Esophagus (tissue), 2 donors: ENCODE measurements around the gene ABCA4. TPM values are rescaled to one million over a fixed set of nuclear protein-coding genes. Genes with fewer than 3 reads are reported as not detected.
"Not testable (repeated sequence)": the region's sequence is repeated elsewhere in the genome, so short reads cannot be mapped to it uniquely, and the experiment has no call there.

Source experiments
- H3K27ac ChIP-seq, 2 donors: one replicate each; pipeline ENCODE4 v1.5.1; 2013; ENCODE audit warnings: low read depth in 2 of 2, mild to moderate bottlenecking in 2 of 2, inconsistent platforms in 1 of 2, low read length in 1 of 2, moderate library complexity in 1 of 2
- H3K27me3 ChIP-seq, 2 donors: one replicate each; pipeline ENCODE4 v1.6.1; 2013; ENCODE audit warnings: low read length in 2 of 2, control low read depth in 1 of 2, mild to moderate bottlenecking in 1 of 2; ENCODE audit not compliant: insufficient read depth in 2 of 2, control insufficient read depth in 1 of 2
- H3K36me3 ChIP-seq, 2 donors: one replicate each; pipeline ENCODE4 v1.6.1; 2013; ENCODE audit warnings: low read length in 1 of 2; ENCODE audit not compliant: control insufficient read depth in 2 of 2, insufficient read depth in 2 of 2
- H3K4me1 ChIP-seq, 2 donors: one replicate each; pipeline ENCODE4 v1.6.1; 2013; ENCODE audit warnings: low read length in 1 of 2; ENCODE audit not compliant: control insufficient read depth in 2 of 2, insufficient read depth in 2 of 2
- H3K4me3 ChIP-seq, 2 donors: one replicate each; pipeline ENCODE4 v1.5.1; 2013; ENCODE audit warnings: low read length in 2 of 2, mild to moderate bottlenecking in 2 of 2, low read depth in 1 of 2, moderate library complexity in 1 of 2
- H3K9me3 ChIP-seq, 2 donors: one replicate each; pipeline ENCODE4 v1.6.1; 2013; ENCODE audit warnings: mild to moderate bottlenecking in 2 of 2, low read depth in 1 of 2, low read length in 1 of 2, moderate library complexity in 1 of 2; ENCODE audit not compliant: control insufficient read depth in 2 of 2, insufficient read depth in 1 of 2
- WGBS, 2 donors: extraction: QIAGEN DNeasy Blood & Tissue Kit; methylation state at CpG; one replicate each; pipeline ENCODE4 v1.1.7; 2013; 5-methylcytosine and 5-hydroxymethylcytosine counted together
- polyA plus RNA-seq, 2 donors: library from polyadenylated mRNA; stranded (reverse); fragments of 200-250 nt; gene quantifications; one replicate each; pipeline ENCODE4 v1.2.3, GENCODE V29; 2013
- donor health status: healthy with polysubstance abuse.
- donor health status: Bipolar disorder and iron deficiency.

ABCA4 gene
- polyA plus RNA-seq, 2 donors: 0.04 to 0.07 TPM

GRCh38 chr1:93992190-93992589 lies 128.8 kb downstream of the ABCA4 start:
- Histone ChIP-seq H3K36me3 (no peaks in the 10 kb centered on the region), H3K4me3 (no peak overlapping the region), H3K9me3 (no peaks in the 10 kb centered on the region), H3K27me3 (no peaks in the 10 kb centered on the region), H3K27ac (no peak overlapping the region), H3K4me1 (peaks cover 0 to 3% of the 10 kb centered on the region in 2 donors)
- 67 to 72% methylated on average over 8 of the region's 8 CpGs for WGBS, 2 donors

- H3K27ac ChIP-seq: no peak overlapping the region
- no peaks in the 10 kb centered on the region for H3K9me3 ChIP-seq
- H3K4me1 ChIP-seq: peaks cover 0 to 3% of the 10 kb centered on the region in 2 donors
- H3K4me3 ChIP-seq: no peak overlapping the region
- no peaks in the 10 kb centered on the region for H3K27me3 ChIP-seq
- H3K36me3 ChIP-seq: no peaks in the 10 kb centered on the region
- WGBS, 2 donors: 88 to 89% methylated on average over 4 of the region's 4 CpGs
Observed at GRCh38 chr1:93991271-93991670, 129.7 kb downstream of the ABCA4 start.

- H3K27ac ChIP-seq, H3K4me1 ChIP-seq, H3K4me3 ChIP-seq, H3K9me3 ChIP-seq, H3K27me3 ChIP-seq, H3K36me3 ChIP-seq: not testable (repeated sequence)
- 84 to 85% methylated on average over 3 of the region's 3 CpGs for WGBS, 2 donors
Observed at GRCh38 chr1:93990477-93990876, 130.5 kb downstream of the ABCA4 start.

- no peak overlapping the region for H3K4me3 ChIP-seq
- WGBS, 2 donors: 75 to 86% methylated on average over 5 of the region's 5 CpGs
Observed at GRCh38 chr1:93990010-93990409, 130.9 kb downstream of the ABCA4 start.

GRCh38 chr1:93989601-93990000 lies 131.3 kb downstream of the ABCA4 start:
- Histone ChIP-seq H3K4me3 (no peak overlapping the region), H3K4me1 (peaks cover 0 to 3% of the 10 kb centered on the region in 2 donors), H3K27ac (no peak overlapping the region), H3K36me3 (no peaks in the 10 kb centered on the region), H3K9me3 (no peaks in the 10 kb centered on the region), H3K27me3 (no peaks in the 10 kb centered on the region)
- WGBS, 2 donors: 83 to 90% methylated on average over 5 of the region's 5 CpGs

More at GRCh38 chr1:93990010-93990409, 130.9 kb downstream of the ABCA4 start:
- H3K9me3 ChIP-seq: no peaks in the 10 kb centered on the region
- no peaks in the 10 kb centered on the region for H3K36me3 ChIP-seq
- peaks cover 0 to 3% of the 10 kb centered on the region in 2 donors for H3K4me1 ChIP-seq
- H3K27me3 ChIP-seq: no peaks in the 10 kb centered on the region
- H3K27ac ChIP-seq: no peak overlapping the region

GRCh38 chr1:93988634-93989350 lies 132.2 kb downstream of the ABCA4 start:
- no peaks in the 10 kb centered on the region for H3K9me3 ChIP-seq
- H3K36me3 ChIP-seq: no peaks in the 10 kb centered on the region
- 41 to 59% methylated on average over 3 of the region's 3 CpGs for WGBS, 2 donors
- H3K27ac ChIP-seq: peak overlapping the region; percentile 2 to 47
- H3K4me1 ChIP-seq: peaks cover 0 to 3% of the 10 kb centered on the region in 2 donors
- H3K4me3 ChIP-seq: no peak overlapping the region
- H3K27me3 ChIP-seq: no peaks in the 10 kb centered on the region

- Histone ChIP-seq H3K36me3 (no peaks in the 10 kb centered on the region), H3K4me1 (peaks cover 2% of the 10 kb centered on the region in 2 donors), H3K27ac (no peak overlapping the region), H3K4me3 (no peak overlapping the region), H3K9me3 (no peaks in the 10 kb centered on the region), H3K27me3 (no peaks in the 10 kb centered on the region)
- WGBS, 2 donors: 95 to 100% methylated on average over 1 of the region's 1 CpG
Observed at GRCh38 chr1:93981274-93981667, 139.7 kb downstream of the ABCA4 start.

GRCh38 chr1:93980320-93981273 lies 140.4 kb downstream of the ABCA4 start:
- Histone ChIP-seq H3K9me3 (no peaks in the 10 kb centered on the region), H3K4me3 (no peak overlapping the region), H3K27ac (peak overlapping the region in 1 of 2 donors; percentile 59), H3K36me3 (no peaks in the 10 kb centered on the region), H3K4me1 (peaks cover 2% of the 10 kb centered on the region in 2 donors), H3K27me3 (no peaks in the 10 kb centered on the region)
- WGBS, 2 donors: 83 to 84% methylated on average over 10 of the region's 10 CpGs

GRCh38 chr1:93979718-93980319 lies 141.1 kb downstream of the ABCA4 start:
- WGBS, 2 donors: 18 to 28% methylated on average over 4 of the region's 4 CpGs
- Histone ChIP-seq H3K9me3 (no peaks in the 10 kb centered on the region), H3K4me3 (no peak overlapping the region), H3K27ac (peak overlapping the region in 1 of 2 donors; percentile 59), H3K4me1 (peaks cover 2% of the 10 kb centered on the region in 2 donors), H3K27me3 (no peaks in the 10 kb centered on the region), H3K36me3 (no peaks in the 10 kb centered on the region)
